ENCODE data around the gene FAM43B.

Gene FAM43B

DNA sequence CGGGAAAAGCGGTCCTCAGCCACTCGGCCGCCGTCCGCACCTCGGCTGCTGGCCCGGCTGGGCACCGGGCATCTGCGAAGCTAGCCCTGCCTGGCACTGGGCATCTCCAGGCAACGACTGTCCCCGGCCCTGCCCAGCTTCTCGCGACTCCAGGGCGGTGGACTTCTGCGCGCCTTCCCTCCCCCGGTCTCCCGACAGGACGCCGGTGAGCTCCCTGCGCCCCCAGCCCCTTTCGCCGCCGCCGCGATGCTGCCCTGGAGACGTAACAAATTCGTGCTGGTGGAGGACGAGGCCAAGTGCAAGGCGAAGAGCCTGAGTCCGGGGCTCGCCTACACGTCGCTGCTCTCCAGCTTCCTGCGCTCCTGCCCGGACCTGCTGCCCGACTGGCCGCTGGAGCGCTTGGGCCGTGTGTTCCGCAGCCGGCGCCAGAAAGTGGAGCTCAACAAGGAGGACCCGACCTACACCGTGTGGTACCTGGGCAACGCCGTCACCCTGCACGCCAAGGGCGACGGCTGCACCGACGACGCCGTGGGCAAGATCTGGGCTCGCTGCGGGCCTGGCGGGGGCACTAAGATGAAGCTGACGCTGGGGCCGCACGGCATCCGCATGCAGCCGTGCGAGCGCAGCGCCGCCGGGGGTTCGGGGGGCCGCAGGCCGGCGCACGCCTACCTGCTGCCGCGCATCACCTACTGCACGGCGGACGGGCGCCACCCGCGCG is 514 bp downstream of the FAM43B start:
- peak; percentile 7 for DNase-seq

GRCh38 chr1:20555025-20555757 is 2.8 kb downstream of the FAM43B start:
- no peak for DNase-seq

GRCh38 chr1:20555758-20556120 is 3.4 kb downstream of the FAM43B start:
- DNase-seq = no peak

GRCh38 chr1:20558191-20558590 is 5.8 kb downstream of the FAM43B start:
- DNase-seq = no peak

DNA sequence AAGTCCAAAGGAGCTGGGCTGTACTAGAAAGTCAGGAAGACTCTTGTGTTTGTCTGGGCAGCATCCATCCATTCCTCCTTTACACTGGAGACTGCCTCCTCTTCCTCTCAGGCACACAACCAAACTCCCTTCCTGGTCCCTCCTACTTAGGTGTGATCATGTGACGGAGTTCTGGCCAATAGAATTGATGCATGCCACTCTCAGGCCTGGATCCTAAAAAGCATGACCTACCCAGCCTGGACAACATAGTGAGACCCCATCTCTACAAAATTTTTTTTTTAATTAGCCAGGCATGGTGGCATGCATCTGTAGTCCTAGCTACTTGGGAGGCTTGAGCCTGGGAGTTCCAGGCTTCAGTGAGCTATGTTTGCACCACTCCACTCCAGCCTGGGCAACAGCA is 8.6 kb downstream of the FAM43B start:
- no peak for DNase-seq

DNA sequence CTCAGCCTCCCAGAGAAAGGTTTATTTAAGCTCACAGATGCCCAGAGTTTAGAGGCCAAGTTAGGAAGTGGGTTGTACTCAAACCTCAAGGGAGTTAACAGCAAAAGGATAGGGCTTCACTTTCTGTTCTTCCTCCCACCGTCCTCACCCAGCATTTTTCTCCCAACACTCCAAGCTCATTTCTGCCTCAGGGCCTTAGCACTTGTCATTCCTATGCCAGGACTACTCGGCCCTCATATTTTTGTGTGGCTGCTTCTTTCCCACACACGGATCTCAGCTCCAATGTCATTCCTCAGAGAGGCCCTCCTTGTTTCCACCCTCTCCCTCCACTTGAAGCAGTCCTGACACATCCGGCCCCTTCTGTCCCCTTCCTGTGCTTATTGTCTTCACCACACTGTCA is 12.9 kb downstream of the FAM43B start:
- no peak for DNase-seq

DNA sequence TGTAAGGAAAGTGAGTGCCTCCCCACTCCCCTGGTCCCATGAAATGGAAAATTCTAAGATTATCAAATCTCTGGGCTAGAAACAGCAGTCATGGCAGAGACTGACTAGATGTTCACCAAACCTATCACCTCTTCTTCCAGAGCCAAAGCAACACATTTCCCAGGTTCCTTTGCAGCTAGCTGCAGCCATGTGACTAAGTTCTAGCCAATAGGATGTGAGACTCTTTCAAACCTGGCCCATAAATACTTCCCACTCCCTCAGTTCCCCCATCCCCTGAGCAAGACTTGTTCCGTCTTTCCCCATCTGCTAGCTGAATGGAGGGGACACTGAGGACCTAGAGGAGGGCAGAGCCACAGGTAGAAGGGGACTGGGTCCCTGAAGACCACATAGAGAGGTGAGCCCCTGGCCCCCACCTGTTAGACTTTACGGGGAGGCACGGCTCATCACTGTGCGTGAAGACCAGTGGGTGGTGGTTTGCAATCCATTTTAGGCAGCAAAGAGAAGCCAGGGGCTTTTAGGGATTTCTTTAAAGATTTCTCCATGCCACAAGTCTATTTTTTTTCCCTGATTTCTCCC is 17.2 kb downstream of the FAM43B start:
- DNase-seq = no peak

DNA sequence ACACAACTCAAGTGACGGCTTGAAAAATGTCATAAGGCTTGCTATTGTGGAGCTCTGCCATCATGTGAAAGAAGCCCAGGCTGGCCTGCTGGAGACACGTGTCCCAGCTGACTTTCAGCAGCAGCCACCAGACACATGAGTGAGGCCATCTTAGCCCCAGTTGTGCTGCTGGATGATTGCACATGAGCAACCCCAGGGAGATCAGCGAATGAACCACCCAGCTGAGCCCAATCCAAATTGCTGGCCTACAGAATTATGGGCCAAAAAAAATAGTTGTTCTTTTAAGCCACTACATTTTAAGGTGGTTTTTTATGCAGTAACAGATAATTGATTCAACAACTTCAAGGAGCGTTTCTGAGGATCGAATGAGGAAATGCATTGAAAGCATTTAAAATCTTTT is 19.1 kb downstream of the FAM43B start:
- no peak for DNase-seq

DNA sequence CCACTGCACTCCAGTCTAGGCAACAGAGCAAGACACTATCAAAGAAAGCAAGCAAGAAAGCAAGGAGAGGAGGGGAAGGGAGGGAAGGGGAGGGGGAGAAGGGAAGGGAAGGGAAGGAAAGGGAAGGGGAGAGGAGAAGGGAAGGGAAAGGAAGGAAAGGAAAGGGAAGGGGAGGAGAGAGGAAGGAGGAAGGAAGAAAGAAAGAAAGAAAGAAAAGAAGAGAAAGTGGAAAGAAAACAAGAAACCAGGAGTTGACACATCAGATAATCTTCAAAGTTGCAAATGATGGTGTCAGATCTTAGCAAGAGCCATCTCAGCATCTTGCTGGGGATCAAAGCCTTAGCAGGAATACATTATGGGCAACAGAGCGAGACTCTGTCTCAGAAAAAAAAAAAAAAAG is 21.6 kb downstream of the FAM43B start:
- DNase-seq = no peak

- DNase-seq = peak; percentile 88
These were observed 22.5 kb downstream of the FAM43B start for GRCh38 chr1:20574686-20575540.

- no peak for DNase-seq
These were observed 23.4 kb downstream of the FAM43B start for GRCh38 chr1:20575541-20576336.

DNA sequence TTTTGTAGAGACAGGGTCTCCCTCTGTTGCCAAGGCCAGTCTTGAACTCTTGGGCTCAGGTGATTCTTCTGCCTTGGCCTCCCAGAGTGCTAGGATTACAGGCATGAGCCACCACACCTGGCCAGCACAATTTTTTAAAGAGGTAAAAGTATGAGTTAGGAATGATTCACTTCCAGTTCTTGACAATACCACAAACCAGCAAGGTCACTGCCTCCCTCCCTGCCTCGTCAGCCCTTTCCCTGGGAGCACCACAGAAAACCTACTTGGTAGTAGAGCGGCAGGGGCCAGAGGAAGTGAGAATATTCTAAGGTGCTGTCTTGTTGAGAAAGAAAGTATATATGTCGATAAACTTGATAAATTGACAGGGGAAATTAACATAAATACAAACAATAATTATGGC is 25.7 kb downstream of the FAM43B start:
- no peak for DNase-seq

DNA sequence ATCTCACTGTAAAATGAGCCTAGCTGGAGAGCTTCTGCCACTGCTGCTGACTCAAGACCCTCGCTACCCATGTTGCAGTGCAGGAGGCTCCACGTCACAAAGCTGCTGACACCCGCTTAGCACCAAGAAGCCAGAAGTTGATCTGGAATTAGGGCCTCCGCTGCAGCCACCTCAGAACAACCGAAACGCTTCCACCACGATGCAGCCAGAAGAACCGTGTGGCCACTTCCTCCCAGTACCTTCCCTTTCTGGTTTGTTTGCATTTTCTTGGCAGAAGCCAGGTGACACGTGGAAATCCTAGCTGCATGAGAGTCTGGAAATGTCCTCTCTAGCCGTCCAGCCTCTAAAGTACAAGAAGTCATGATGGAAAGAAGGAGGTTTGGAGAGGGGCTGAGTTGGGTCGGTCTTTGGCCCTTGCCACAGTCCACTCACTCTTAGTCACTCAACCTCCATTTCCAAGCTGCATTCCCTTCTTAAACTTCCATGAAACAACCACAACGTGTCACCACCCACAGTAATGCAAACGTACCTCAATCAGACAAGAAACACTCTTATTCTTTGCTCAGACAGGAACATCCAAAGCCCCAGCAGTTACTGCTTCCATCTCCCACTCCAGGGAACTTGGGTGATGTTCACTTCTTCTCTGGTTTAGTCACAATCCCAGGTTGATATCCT is 26.5 kb downstream of the FAM43B start:
- DNase-seq = peak; percentile 37

DNA sequence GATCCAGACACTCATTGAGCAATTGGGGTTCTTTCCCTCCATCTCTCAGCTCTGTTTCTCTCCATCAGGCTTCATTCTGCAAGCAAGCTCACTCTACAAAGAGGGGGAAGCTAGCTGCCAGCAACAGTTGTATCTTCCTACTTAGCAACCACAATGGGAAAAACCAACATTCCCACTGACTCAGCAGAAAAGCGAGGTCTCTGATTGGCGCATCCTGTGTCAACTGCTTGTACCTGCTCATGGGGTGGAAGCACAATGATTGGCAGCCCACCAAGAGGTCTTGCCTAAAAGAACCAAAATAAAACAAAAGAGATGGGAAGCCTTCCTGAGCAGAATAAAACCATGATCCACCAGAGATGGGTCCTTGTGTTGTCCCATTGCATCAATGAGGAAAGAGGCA is 32.5 kb downstream of the FAM43B start:
- no peak for DNase-seq

GRCh38 chr1:20586953-20587660 is 34.7 kb downstream of the FAM43B start:
- no peak for DNase-seq

DNA sequence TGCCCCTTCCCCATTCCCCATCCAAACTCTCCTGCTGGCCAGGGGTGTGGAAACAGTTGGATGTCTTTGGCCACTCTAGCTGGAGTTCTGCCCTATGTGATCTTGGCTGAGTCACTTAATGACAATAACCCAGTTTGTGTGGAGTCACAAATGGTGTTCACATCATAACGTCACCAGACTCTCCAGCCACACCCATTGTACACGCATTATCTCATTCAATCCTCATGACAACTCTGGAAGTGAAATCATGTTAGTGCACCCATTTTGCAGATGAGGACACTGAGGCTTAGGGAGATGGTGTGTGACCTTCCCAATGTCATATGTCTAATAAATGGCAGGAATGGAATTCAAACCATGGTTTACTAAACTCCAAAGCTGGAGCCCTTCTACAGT is 35.3 kb downstream of the FAM43B start:
- peak; percentile 35 for DNase-seq

DNA sequence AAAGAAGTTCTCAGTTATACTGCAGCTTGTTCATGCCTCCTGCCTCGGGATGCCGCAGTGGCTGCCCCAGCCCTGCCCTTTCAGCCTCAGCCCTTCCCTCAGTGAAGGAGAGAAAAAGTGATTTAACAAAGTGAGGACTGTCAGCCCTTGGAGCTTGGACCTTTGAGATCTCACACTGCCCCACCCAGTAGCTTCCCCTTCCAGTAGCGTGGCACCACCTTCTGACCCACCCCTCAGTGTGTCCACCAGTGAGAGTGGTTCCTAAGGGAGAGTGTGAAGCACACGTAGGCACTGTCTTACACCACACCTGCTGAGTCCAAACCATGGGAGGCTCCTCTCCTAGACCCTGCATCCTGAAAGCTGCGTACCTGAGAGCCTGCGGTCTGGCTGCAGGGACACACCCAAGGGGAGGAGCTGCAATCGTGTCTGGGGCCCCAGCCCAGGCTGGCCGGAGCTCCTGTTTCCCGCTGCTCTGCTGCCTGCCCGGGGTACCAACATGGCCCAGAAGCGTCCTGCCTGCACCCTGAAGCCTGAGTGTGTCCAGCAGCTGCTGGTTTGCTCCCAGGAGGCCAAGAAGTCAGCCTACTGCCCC is 36.4 kb downstream of the FAM43B start, which contains the start of gene CDA:
TSS of gene CDA (plus strand) at position 464 of the 592 bp plus-strand sequence. CDS start at position 497, 33 bp downstream.
- DNase-seq = no peak

DNA sequence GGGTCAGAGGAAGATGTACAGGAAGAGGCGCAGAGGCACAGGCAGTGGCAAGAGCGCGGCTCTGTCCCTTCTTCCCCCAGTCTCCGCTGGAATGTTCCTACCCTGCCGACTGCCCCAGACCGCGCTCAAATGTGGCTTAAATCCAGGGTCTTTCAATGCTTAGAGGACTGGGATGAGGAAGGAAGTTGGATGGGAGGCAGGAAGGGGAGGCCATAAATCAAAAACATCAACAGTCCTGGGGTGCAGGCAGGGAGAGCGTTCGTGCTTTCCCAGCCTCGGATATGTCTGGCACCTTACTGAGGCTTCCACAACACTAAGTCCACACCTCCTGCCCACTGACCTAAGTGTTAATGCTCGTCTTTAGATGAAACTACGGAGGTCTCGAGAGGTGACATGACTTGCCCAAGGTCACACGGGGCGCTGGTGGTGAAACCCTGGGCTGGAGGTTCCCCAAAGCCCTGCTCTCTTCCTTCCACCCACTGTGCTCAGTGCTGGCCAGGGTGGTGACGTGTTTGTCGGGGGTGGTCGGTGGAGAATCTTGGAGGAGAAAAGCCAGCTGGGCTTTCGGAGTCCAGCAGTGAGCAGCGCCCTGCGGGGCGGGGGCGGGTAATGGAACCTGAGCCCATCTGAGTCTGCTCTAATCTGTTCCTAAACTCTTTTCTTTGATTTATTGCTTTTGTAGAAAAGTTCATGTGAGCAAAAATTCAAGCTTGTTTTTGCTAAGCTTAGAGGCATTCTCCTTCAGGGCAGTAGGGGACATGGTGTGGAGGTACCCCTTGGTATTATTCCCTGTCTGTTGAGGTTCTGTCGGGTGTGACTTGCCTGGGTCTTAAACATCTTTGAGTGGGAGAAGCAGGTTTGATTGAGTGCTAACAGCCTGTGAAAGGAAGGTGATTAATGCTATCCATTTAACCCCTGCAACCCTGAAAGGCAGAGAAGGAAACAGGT is 37.2 kb downstream of the FAM43B start:
- peak; percentile 47 for DNase-seq

GRCh38 chr1:20590306-20590777 is 38.0 kb downstream of the FAM43B start:
- DNase-seq = peak; percentile 73
